H1 (cell line): ENCODE measurements around the gene RASGRF1. TPM values are rescaled to one million over a fixed set of nuclear protein-coding genes. Genes with fewer than 3 reads are reported as not detected.

Experiments used
- CTCF ChIA-PET: fragments of 300-600 bp; sonication (Branson Sonifier 250); formaldehyde crosslinking; loops from one replicate; lab custom pipeline; 2021; ENCODE audit not compliant: partially characterized antibody; lab: Charles Lee
- POLR2A ChIA-PET: fragments of 300-600 bp; sonication (Branson Sonifier 250); formaldehyde crosslinking; loops from one replicate; lab custom pipeline; 2021; ENCODE audit warnings: inconsistent platforms; ENCODE audit not compliant: partially characterized antibody; lab: Charles Lee
- DNase-seq, 2 experiments: peaks; one replicate each; pipeline versions ENCODE4 v3.0.0 to v3.0.0-alpha.2; 2010 to 2022; ENCODE audit warnings: low spot score in 2 of 2, low read depth in 1 of 2, mixed read lengths in 1 of 2
- FAIRE-seq: peaks from 2 replicates; lab custom pipeline; 2011; peaks lifted over from hg19 to GRCh38; lab: Jason Lieb, UNC
- H2AFZ ChIP-seq: 2 replicates; pipeline ENCODE4 v1.8.1; 2012; ENCODE audit warnings: low read length, inconsistent platforms
- H2AK5ac ChIP-seq: 2 replicates; pipeline ENCODE4 v1.6.1; 2013; ENCODE audit warnings: low read depth, low read length
- H2BK120ac ChIP-seq: replicated peaks from 2 replicates; pipeline ENCODE3; 2013; ENCODE audit warnings: low read depth, low read length, inconsistent platforms
- H2BK12ac ChIP-seq: 2 replicates; pipeline ENCODE4 v1.6.1; 2013; ENCODE audit warnings: low read depth, low read length
- H2BK15ac ChIP-seq: 2 replicates; pipeline ENCODE4 v1.6.1; 2013; ENCODE audit warnings: low read length
- H2BK20ac ChIP-seq: 2 replicates; pipeline ENCODE4 v1.6.1; 2013; ENCODE audit warnings: low read length
- H2BK5ac ChIP-seq: 2 replicates; pipeline ENCODE4 v1.6.1; 2013; ENCODE audit warnings: low read depth, low read length
- H3K14ac ChIP-seq: 2 replicates; pipeline ENCODE4 v1.6.1; 2013; ENCODE audit warnings: inconsistent platforms; ENCODE audit not compliant: insufficient read length
- H3K18ac ChIP-seq: 2 replicates; pipeline ENCODE4 v1.6.1; 2013; ENCODE audit warnings: low read length; ENCODE audit errors: extremely low read depth
- H3K23ac ChIP-seq: 2 replicates; pipeline ENCODE4 v1.6.1; 2013; ENCODE audit warnings: inconsistent platforms; ENCODE audit not compliant: insufficient read length
- H3K23me2 ChIP-seq: 2 replicates; pipeline ENCODE4 v1.6.1; 2013; ENCODE audit warnings: low read depth, low read length
- H3K27ac ChIP-seq: 2 replicates; pipeline ENCODE4 v1.6.1; 2011; ENCODE audit warnings: low read depth, low read length, inconsistent platforms
- H3K27me3 ChIP-seq, 4 experiments: replicated peaks in 1 of 4; 1 replicate in 1 of 4; 2 replicates in 3 of 4; pipeline versions ENCODE4 v1.6.1 to v1.8.1; 2011 to 2013; ENCODE audit warnings: low read length in 3 of 4, mild to moderate bottlenecking in 3 of 4, inconsistent platforms in 2 of 4, mixed read lengths in 2 of 4, moderate library complexity in 1 of 4; ENCODE audit not compliant: control insufficient read depth in 3 of 4, insufficient read depth in 3 of 4; ENCODE audit errors: extremely low read depth in 1 of 4
- H3K36me3 ChIP-seq, 4 experiments: 2 replicates each; pipeline versions ENCODE4 v1.6.1 to v1.8.1; 2011 to 2013; ENCODE audit warnings: mild to moderate bottlenecking in 4 of 4, low read length in 3 of 4, moderate library complexity in 2 of 4, control low read depth in 1 of 4, inconsistent platforms in 1 of 4; ENCODE audit not compliant: insufficient read depth in 4 of 4, control insufficient read depth in 2 of 4
- H3K4ac ChIP-seq: replicated peaks from 2 replicates; pipeline ENCODE3; 2013; ENCODE audit warnings: low read length, low read depth, mixed read lengths, inconsistent platforms; ENCODE audit not compliant: insufficient read length
- H3K4me1 ChIP-seq, 4 experiments: replicated peaks in 1 of 4; 1 replicate in 1 of 4; 2 replicates in 3 of 4; pipeline versions ENCODE4 v1.6.1 to v1.8.1; 2011 to 2013; ENCODE audit warnings: low read length in 3 of 4, inconsistent platforms in 2 of 4, mixed read lengths in 1 of 4; ENCODE audit not compliant: insufficient read depth in 4 of 4, control insufficient read depth in 3 of 4
- H3K4me2 ChIP-seq, 2 experiments: 2 replicates each; pipeline versions ENCODE4 v1.6.1 to v1.8.1; 2011 to 2013; ENCODE audit warnings: low read depth in 2 of 2, low read length in 2 of 2, control low read depth in 1 of 2, inconsistent platforms in 1 of 2, mild to moderate bottlenecking in 1 of 2; ENCODE audit not compliant: insufficient read depth in 1 of 2
- H3K4me3 ChIP-seq, 4 experiments: fragments of 200-600, 300-600 bp in 1 of 4; sonication (generic), shearing (Covaris generic), sonication (Bioruptor Twin) in 1 of 4; 2 replicates each; pipeline versions ENCODE4 v1.5.1 to v1.8.1; 2011 to 2016; ENCODE audit warnings: low read length in 4 of 4, low read depth in 3 of 4, control low read depth in 2 of 4, inconsistent platforms in 2 of 4, mild to moderate bottlenecking in 2 of 4, mixed read lengths in 1 of 4, moderate library complexity in 1 of 4; ENCODE audit not compliant: insufficient read depth in 2 of 4; ENCODE audit errors: extremely low read depth in 1 of 4
- H3K56ac ChIP-seq: replicated peaks from 2 replicates; pipeline ENCODE3; 2013; ENCODE audit warnings: low read depth, mild to moderate bottlenecking, mixed read lengths, low read length, inconsistent platforms; ENCODE audit not compliant: insufficient read length
- H3K79me1 ChIP-seq: 2 replicates; pipeline ENCODE4 v1.6.1; 2013; ENCODE audit warnings: low read depth, low read length, control low read depth
- H3K79me2 ChIP-seq, 2 experiments: 2 replicates each; pipeline versions ENCODE4 v1.6.1 to v1.8.1; 2012 to 2013; ENCODE audit warnings: low read length in 2 of 2, mild to moderate bottlenecking in 2 of 2, inconsistent platforms in 1 of 2; ENCODE audit not compliant: insufficient read depth in 2 of 2, control insufficient read depth in 1 of 2
- H3K9ac ChIP-seq, 4 experiments: replicated peaks in 1 of 4; 1 replicate in 1 of 4; 2 replicates in 3 of 4; pipeline versions ENCODE4 v1.6.1 to v1.8.1; 2011 to 2013; ENCODE audit warnings: low read depth in 3 of 4, low read length in 3 of 4, control low read depth in 2 of 4, mild to moderate bottlenecking in 2 of 4, moderate library complexity in 2 of 4, inconsistent platforms in 1 of 4; ENCODE audit errors: extremely low read depth in 1 of 4
- H3K9me3 ChIP-seq, 2 experiments: 2 replicates each; pipeline versions ENCODE4 v1.6.1 to v1.8.1; 2012 to 2013; ENCODE audit warnings: mild to moderate bottlenecking in 2 of 2, moderate library complexity in 2 of 2, control low read depth in 1 of 2, inconsistent platforms in 1 of 2, low read depth in 1 of 2, low read length in 1 of 2, mixed read lengths in 1 of 2; ENCODE audit not compliant: insufficient read depth in 2 of 2
- H4K20me1 ChIP-seq, 2 experiments: replicated peaks in 1 of 2; 2 replicates each; pipeline versions ENCODE3 to v1.8.1; 2011 to 2013; ENCODE audit warnings: inconsistent platforms in 2 of 2, low read length in 2 of 2, mild to moderate bottlenecking in 1 of 2; ENCODE audit not compliant: insufficient read depth in 2 of 2, control insufficient read depth in 1 of 2
- H4K5ac ChIP-seq: 2 replicates; pipeline ENCODE4 v1.6.1; 2013; ENCODE audit warnings: low read length, low read depth, mixed read lengths, inconsistent platforms; ENCODE audit not compliant: insufficient read length
- H4K8ac ChIP-seq: 2 replicates; pipeline ENCODE4 v1.8.0; 2013; ENCODE audit warnings: mild to moderate bottlenecking, moderate library complexity, low read length, inconsistent platforms; ENCODE audit not compliant: insufficient read depth; ENCODE audit errors: extremely low read depth
- H4K91ac ChIP-seq: replicated peaks from 2 replicates; pipeline ENCODE3; 2013; ENCODE audit warnings: low read length, mixed read lengths, inconsistent platforms; ENCODE audit not compliant: insufficient read length
- ATF2 ChIP-seq: IDR thresholded peaks from 2 replicates; pipeline ENCODE4 v1.6.1; 2012; ENCODE audit warnings: low read length, inconsistent platforms
- CHD2 ChIP-seq: IDR thresholded peaks from 2 replicates; pipeline ENCODE4 v1.6.1; 2012; ENCODE audit warnings: low read length, improper control_type of control experiment
- GTF2F1 ChIP-seq: IDR thresholded peaks from 2 replicates; pipeline ENCODE4 v1.6.1; 2012; ENCODE audit warnings: low read depth, low read length, improper control_type of control experiment, borderline replicate concordance
- KDM5A ChIP-seq: fragments of 200-600 bp; IDR thresholded peaks from 2 replicates; pipeline ENCODE4 v1.7.1; 2012; ENCODE audit warnings: mild to moderate bottlenecking, low read length, inconsistent platforms, mixed read lengths
- NRF1 ChIP-seq: IDR thresholded peaks from 2 replicates; pipeline ENCODE4 v1.6.1; 2011; ENCODE audit warnings: mild to moderate bottlenecking, low read depth, low read length, improper control_type of control experiment
- PHF8 ChIP-seq: fragments of 200-600 bp; sonication (generic); conservative IDR thresholded peaks from 2 replicates; pipeline ENCODE4 v1.7.1; 2012; ENCODE audit warnings: low read depth, mild to moderate bottlenecking, inconsistent platforms, low read length, moderate library complexity
- RBBP5 ChIP-seq: IDR thresholded peaks from 2 replicates; pipeline ENCODE4 v1.7.1; 2012; ENCODE audit warnings: low read depth, mild to moderate bottlenecking, inconsistent platforms, low read length, moderate library complexity, borderline replicate concordance
- RNF2 ChIP-seq: fragments of 200-900, 300-1000 bp; sonication (generic); IDR thresholded peaks from 2 replicates; pipeline ENCODE4 v1.7.1; 2016; ENCODE audit warnings: borderline replicate concordance, low read depth, mild to moderate bottlenecking, antibody characterized with exemption, low read length; ENCODE audit not compliant: poor library complexity, severe bottlenecking; ENCODE audit errors: missing control alignments
- SAP30 ChIP-seq: fragments of 300-600 bp; sonication (generic); IDR thresholded peaks from 2 replicates; pipeline ENCODE4 v1.7.1; 2012; ENCODE audit warnings: low read length, moderate library complexity, mild to moderate bottlenecking, inconsistent platforms; ENCODE audit not compliant: insufficient read depth, insufficient replicate concordance
- SIX5 ChIP-seq: IDR thresholded peaks from 2 replicates; pipeline ENCODE4 v1.6.1; 2011; ENCODE audit warnings: mild to moderate bottlenecking, low read depth, low read length
- SP2 ChIP-seq: IDR thresholded peaks from 2 replicates; pipeline ENCODE4 v1.6.1; 2012; ENCODE audit warnings: mild to moderate bottlenecking, low read length, inconsistent platforms
- TAF7 ChIP-seq: optimal IDR thresholded peaks from 2 replicates; pipeline ENCODE3; 2011; ENCODE audit warnings: low read depth, mild to moderate bottlenecking, inconsistent platforms, low read length, moderate library complexity, borderline replicate concordance
- TCF12 ChIP-seq: IDR thresholded peaks from 2 replicates; pipeline ENCODE4 v1.6.1; 2011; ENCODE audit warnings: low read depth, mild to moderate bottlenecking, low read length
- WGBS, 2 experiments: shearing (Covaris generic) in 1 of 2; methylation state at CpG; one replicate each; pipeline versions ENCODE4 v1.1.6 to v1.1.7; 2013 to 2015; ENCODE audit warnings: low lambda C conversion rate in 2 of 2, mixed read lengths in 2 of 2, inconsistent platforms in 1 of 2, low coverage in 1 of 2, missing lambda C conversion rate in 1 of 2; ENCODE audit not compliant: insufficient replicate concordance in 2 of 2, insufficient coverage in 1 of 2, insufficient read length in 1 of 2; ENCODE audit errors: extremely low coverage in 1 of 2, missing lambda C conversion rate in 1 of 2; 5-methylcytosine and 5-hydroxymethylcytosine counted together
- polyA plus RNA-seq, 7 experiments: library from polyadenylated mRNA; depleted of rRNA in 3 of 7; stranded (reverse) in 5 of 7; unstranded in 2 of 7; fragments of >200 nt in 5 of 7; fragments of 200-250 nt in 2 of 7; gene quantifications; 1 replicate in 5 of 7; 2 replicates in 1 of 7; 4 replicates in 1 of 7; pipeline versions ENCODE4 v1.2.1 to v1.2.3, GENCODE V29; 2011 to 2013; ENCODE audit warnings: missing spikeins in 2 of 7, mixed read lengths in 2 of 7
- total RNA-seq: library from RNA; stranded (reverse); fragmentation: NEBNext Ultra II Directional; extraction: Animal tissue kit (Norgen Biotek cat#: 25700); gene quantifications from 2 replicates; pipeline ENCODE4 v1.2.1, GENCODE V29; 2021

RASGRF1 gene
- total and polyA plus RNA-seq, 2 of the 8 experiments (the other 6 are each of a cell fraction or from before 2014, with no cell fraction given) = 0.42 to 0.67 TPM

- FAIRE-seq = no peak
- H3K9ac ChIP-seq = no peak overlapping the region
- no peak for TF ChIP-seq TAF7
- TF ChIP-seq SIX5 = no peak
- no peak for TF ChIP-seq SP2
- TF ChIP-seq PHF8 = no peak
- no peak for TF ChIP-seq CHD2
- TF ChIP-seq ATF2 = no peak
- TF ChIP-seq GTF2F1 = no peak
- no peak for TF ChIP-seq TCF12
- TF ChIP-seq RNF2 = no peak
- no peak for TF ChIP-seq NRF1
- no peak for TF ChIP-seq SAP30
- no peak for TF ChIP-seq KDM5A
- TF ChIP-seq RBBP5 = no peak
Measured at GRCh38 chr15:79010278-79010677, 80.3 kb downstream of the RASGRF1 start.

More at GRCh38 chr15:79010278-79010677, 80.3 kb downstream of the RASGRF1 start:
- Histone ChIP-seq H3K79me1 (no peaks in the 10 kb centered on the region), H3K18ac (no peak overlapping the region), H3K36me3 (no peaks in the 10 kb centered on the region), H2AFZ (no peak overlapping the region), H3K56ac (no peak overlapping the region), H3K79me2 (no peaks in the 10 kb centered on the region), H3K14ac (no peak overlapping the region), H2AK5ac (no peak overlapping the region), H2BK5ac (no peak overlapping the region), H3K23me2 (no peaks in the 10 kb centered on the region), H2BK12ac (no peak overlapping the region), H3K27me3 (no peaks in the 10 kb centered on the region), H3K27ac (no peak overlapping the region), H4K91ac (no peak overlapping the region), H2BK15ac (no peak overlapping the region), H4K20me1 (no peaks in the 10 kb centered on the region), H2BK120ac (no peak overlapping the region), H4K8ac (no peak overlapping the region), H3K4me1 (no peaks in the 10 kb centered on the region; a peak in 1 of 7 replicates), H3K4me3 (no peak overlapping the region), H3K23ac (no peak overlapping the region), H3K4me2 (no peak overlapping the region), H4K5ac (no peak overlapping the region), H3K9me3 (no peaks in the 10 kb centered on the region), H2BK20ac (no peak overlapping the region), H3K4ac (no peak overlapping the region)
- ChIA-PET POLR2A (no interaction called here), CTCF (interaction anchor here (1.0 to 3.6 kb wide), 7 partner anchors 11 to 202 kb away, joined by 3 to 10 read pairs (median 3); no protein-coding TSS in a partner anchor)
- 87% methylated on average over 2 of the region's 2 CpGs; no CpG with 5 or more reads in 1 of the 2 experiments for WGBS, 2 experiments
- no peak for DNase-seq
